ENCODE measurements around the gene TMEM52B. TPM values are rescaled to one million over a fixed set of nuclear protein-coding genes. Genes with fewer than 3 reads are reported as not detected.

The TMEM52B gene
- total RNA-seq, 2 experiments from 2014 or later = not detected

DNA sequence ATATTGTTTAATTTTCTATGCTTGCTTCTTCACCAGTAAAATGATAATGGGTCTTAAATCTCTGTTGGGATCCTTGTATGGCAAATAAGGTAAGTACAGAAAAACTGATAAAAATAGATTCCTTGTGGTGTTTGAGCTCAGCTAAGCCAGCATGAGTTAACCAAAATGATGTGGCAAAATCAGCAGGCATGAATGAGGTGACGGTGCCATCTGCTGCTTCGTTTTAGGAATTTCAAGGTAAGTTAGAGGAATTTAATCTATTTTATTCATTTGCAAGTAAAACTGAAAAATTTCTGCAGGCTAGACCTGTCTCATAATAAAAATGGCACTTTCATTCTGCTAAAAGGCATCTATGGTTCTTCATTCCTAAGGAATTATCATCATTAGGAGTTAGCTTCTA, 38.8 kb upstream of the TMEM52B start:
- intact Hi-C loops (cut with DNase I, micrococcal nuclease) = loop anchor here (1.0 to 10.0 kb wide), 5 partner anchors 195 to 808 kb away; no protein-coding TSS in a partner anchor
- Mint-ChIP-seq H3K9me3 (no peaks in the 10 kb centered on the region), H3K4me1 (ENCODE audit: low read depth) (no peaks in the 10 kb centered on the region), H3K27me3 (peaks cover 4% of the 10 kb centered on the region), H3K27ac (no peak overlapping the region), H3K36me3 (ENCODE audit: low read depth) (no peaks in the 10 kb centered on the region), H3K4me3 (no peak overlapping the region)
- no peaks in the 10 kb centered on the region for H3K4me1 ChIP-seq (ENCODE audit: insufficient read depth, low read length)
- CTCF ChIA-PET = interaction anchor here (0.6 to 1.9 kb wide), 4 partner anchors 10 to 1531 kb away, joined by 4 to 7 read pairs (median 6); no protein-coding TSS in a partner anchor
- no peak overlapping the region for H3K4me3 ChIP-seq (ENCODE audit: low read length)
- ATAC-seq (ENCODE audit: poor library complexity) = peak; percentile 60
- TF ChIP-seq, protein P1, sequence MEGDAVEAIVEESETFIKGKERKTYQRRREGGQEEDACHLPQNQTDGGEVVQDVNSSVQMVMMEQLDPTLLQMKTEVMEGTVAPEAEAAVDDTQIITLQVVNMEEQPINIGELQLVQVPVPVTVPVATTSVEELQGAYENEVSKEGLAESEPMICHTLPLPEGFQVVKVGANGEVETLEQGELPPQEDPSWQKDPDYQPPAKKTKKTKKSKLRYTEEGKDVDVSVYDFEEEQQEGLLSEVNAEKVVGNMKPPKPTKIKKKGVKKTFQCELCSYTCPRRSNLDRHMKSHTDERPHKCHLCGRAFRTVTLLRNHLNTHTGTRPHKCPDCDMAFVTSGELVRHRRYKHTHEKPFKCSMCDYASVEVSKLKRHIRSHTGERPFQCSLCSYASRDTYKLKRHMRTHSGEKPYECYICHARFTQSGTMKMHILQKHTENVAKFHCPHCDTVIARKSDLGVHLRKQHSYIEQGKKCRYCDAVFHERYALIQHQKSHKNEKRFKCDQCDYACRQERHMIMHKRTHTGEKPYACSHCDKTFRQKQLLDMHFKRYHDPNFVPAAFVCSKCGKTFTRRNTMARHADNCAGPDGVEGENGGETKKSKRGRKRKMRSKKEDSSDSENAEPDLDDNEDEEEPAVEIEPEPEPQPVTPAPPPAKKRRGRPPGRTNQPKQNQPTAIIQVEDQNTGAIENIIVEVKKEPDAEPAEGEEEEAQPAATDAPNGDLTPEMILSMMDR (IDR thresholded peaks at IDR 0.05) = peak; percentile 18
- no peaks in the 10 kb centered on the region for H3K9me3 ChIP-seq (ENCODE audit: control insufficient read depth in 1 of 2, insufficient read depth in 1 of 2, low read length in 2 of 2)
- peak in 13 of 14 experiments; percentile 10 to 74 (median 22) for DNase-seq
- POLR2A ChIA-PET = no interaction called here
- H3K27me3 ChIP-seq (ENCODE audit: control insufficient read depth in 1 of 2, insufficient read depth in 2 of 2, low read length in 2 of 2) = peaks cover 0 to 4% of the 10 kb centered on the region in 2 experiments
- H3K36me3 ChIP-seq (ENCODE audit: insufficient read depth, low read length) = no peaks in the 10 kb centered on the region
- H3K27ac ChIP-seq (ENCODE audit: low read depth in 1 of 2, low read length in 2 of 2) = no peak overlapping the region

DNA sequence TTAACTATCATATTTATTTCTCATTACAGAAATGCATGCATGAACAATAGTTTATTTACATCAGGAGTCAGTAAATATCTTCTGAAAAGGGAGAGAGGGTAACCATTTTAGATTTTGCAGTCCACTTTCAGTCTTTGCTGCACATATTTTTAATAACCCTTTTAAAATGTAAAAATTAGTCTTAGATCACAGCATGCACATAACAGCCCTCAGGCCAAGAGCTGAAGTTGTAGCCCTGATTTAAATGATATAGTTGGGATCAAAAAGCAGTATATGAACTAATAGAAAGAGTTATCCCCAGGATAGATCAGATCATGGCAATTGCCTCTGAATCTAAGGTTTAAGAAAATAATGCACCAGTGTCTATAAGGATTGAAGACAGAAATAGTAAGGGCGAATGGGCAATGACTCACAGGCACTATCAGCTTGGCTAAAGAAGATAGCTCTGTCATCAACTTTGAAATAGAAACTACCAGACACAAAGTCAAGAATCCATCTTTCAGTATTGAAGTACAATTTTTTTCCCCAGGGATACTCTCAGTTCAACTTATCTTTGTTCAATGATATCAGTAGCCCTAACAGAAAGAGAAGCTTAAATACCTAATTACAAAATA, 35.7 kb upstream of the TMEM52B start:
- DNase-seq = no peak
- Mint-ChIP-seq H3K9me3 (no peaks in the 10 kb centered on the region), H3K4me1 (ENCODE audit: low read depth) (no peaks in the 10 kb centered on the region), H3K27ac (no peak overlapping the region), H3K4me3 (no peak overlapping the region), H3K36me3 (ENCODE audit: low read depth) (no peaks in the 10 kb centered on the region), H3K27me3 (peaks cover 4% of the 10 kb centered on the region)
- TF ChIP-seq, protein P1 (IDR thresholded peaks at IDR 0.05) = no peak
- Histone ChIP-seq H3K4me3 (ENCODE audit: low read length) (no peak overlapping the region), H3K27me3 (ENCODE audit: control insufficient read depth in 1 of 2, insufficient read depth in 2 of 2, low read length in 2 of 2) (peaks cover 0 to 4% of the 10 kb centered on the region in 2 experiments), H3K27ac (ENCODE audit: low read depth in 1 of 2, low read length in 2 of 2) (no peak overlapping the region), H3K4me1 (ENCODE audit: insufficient read depth, low read length) (no peaks in the 10 kb centered on the region), H3K36me3 (ENCODE audit: insufficient read depth, low read length) (no peaks in the 10 kb centered on the region), H3K9me3 (ENCODE audit: control insufficient read depth in 1 of 2, insufficient read depth in 1 of 2, low read length in 2 of 2) (peaks cover 0 to 3% of the 10 kb centered on the region in 2 experiments)
- intact Hi-C loops (cut with DNase I, micrococcal nuclease) = loop anchor here (5.0 to 10.0 kb wide), 3 partner anchors 198 to 811 kb away; no protein-coding TSS in a partner anchor
- ChIA-PET CTCF (interaction anchor here (0.7 to 1.6 kb wide), 3 partner anchors 10 to 329 kb away, joined by 3 to 7 read pairs (median 3); no protein-coding TSS in a partner anchor), POLR2A (no interaction called here)
- ATAC-seq (ENCODE audit: poor library complexity) = no peak

DNA sequence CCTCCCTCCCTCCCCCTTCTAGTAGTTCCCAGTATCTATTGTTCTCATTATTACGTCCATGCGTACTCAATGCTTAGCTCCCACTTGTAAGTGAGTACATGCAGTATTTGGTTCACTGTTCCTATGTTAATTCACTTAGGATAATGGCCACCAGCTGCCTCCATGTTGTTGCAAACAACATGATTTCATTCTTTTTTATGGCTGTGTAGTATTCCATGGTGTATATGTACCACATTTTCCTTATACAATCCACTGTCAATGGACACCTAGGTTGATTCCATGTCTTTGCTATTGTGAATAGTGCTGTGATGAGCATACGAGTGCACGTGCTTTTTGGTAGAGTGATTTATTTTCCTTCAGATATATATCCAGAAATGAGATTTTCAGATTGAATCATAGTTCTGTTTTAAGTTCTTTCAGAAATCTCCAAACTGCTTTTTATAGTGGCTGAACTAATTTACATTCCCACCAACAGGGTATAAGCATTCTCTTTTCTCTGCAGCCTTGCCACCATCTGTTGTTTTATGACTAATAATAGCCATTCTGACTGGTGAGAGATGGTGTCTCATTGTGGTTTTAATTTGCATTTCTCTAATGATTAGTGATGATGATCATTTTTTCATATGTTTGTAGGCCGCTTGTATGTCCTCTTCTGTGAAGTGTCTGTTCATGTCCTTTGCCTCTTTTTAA, 31.0 kb upstream of the TMEM52B start:
- DNase-seq = no peak
- CTCF ChIA-PET = no interaction called here

More for the DNA sequence above, 31.0 kb upstream of the TMEM52B start:
- Mint-ChIP-seq H3K4me1 (ENCODE audit: low read depth) (peaks cover under 1% of the 10 kb centered on the region), H3K36me3 (ENCODE audit: low read depth) (no peaks in the 10 kb centered on the region), H3K9me3 (no peaks in the 10 kb centered on the region), H3K4me3 (no peak overlapping the region), H3K27ac (no peak overlapping the region), H3K27me3 (no peaks in the 10 kb centered on the region)
- Histone ChIP-seq H3K9me3 (ENCODE audit: control insufficient read depth in 1 of 2, insufficient read depth in 1 of 2, low read length in 2 of 2) (peaks cover 0 to 3% of the 10 kb centered on the region in 2 experiments), H3K4me1 (ENCODE audit: insufficient read depth, low read length) (peaks cover under 1% of the 10 kb centered on the region), H3K4me3 (ENCODE audit: low read length) (no peak overlapping the region), H3K27me3 (ENCODE audit: control insufficient read depth in 1 of 2, insufficient read depth in 2 of 2, low read length in 2 of 2) (peaks cover 0 to 4% of the 10 kb centered on the region in 2 experiments), H3K36me3 (ENCODE audit: insufficient read depth, low read length) (no peaks in the 10 kb centered on the region), H3K27ac (ENCODE audit: low read depth in 1 of 2, low read length in 2 of 2) (no peak overlapping the region)
- no peak for ATAC-seq (ENCODE audit: poor library complexity)
- TF ChIP-seq, protein P1 (IDR thresholded peaks at IDR 0.05) = no peak
- intact Hi-C loops (cut with DNase I, micrococcal nuclease) = loop anchor here in 1 of 2 experiments (10.0 kb wide), 1 partner anchor 203 kb away; no protein-coding TSS in a partner anchor
- POLR2A ChIA-PET = no interaction called here

All from CD4-positive, alpha-beta T cell (primary cell).